Urinary bladder (tissue), 4 donors: ENCODE measurements around the gene SIAH1. TPM values are rescaled to one million over a fixed set of nuclear protein-coding genes. Genes with fewer than 3 reads are reported as not detected.
"Not testable (repeated sequence)": the region's sequence is repeated elsewhere in the genome, so short reads cannot be mapped to it uniquely, and the experiment has no call there.

Source experiments
- DNase-seq: peaks from one replicate; pipeline ENCODE4 v3.0.0-alpha.2; 2015; ENCODE audit errors: extremely low spot score
- H3K27ac ChIP-seq: one replicate; pipeline ENCODE4 v1.5.1; 2013; ENCODE audit warnings: low read depth, mild to moderate bottlenecking, moderate library complexity
- H3K36me3 ChIP-seq: one replicate; pipeline ENCODE4 v1.6.1; 2013; ENCODE audit warnings: mild to moderate bottlenecking, moderate library complexity; ENCODE audit not compliant: insufficient read depth
- H3K4me1 ChIP-seq: one replicate; pipeline ENCODE4 v1.6.1; 2013; ENCODE audit warnings: mild to moderate bottlenecking, moderate library complexity; ENCODE audit not compliant: insufficient read depth
- H3K4me3 ChIP-seq: one replicate; pipeline ENCODE4 v1.5.1; 2013; ENCODE audit warnings: low read depth, low read length
- WGBS: extraction: QIAGEN DNeasy Blood & Tissue Kit; methylation state at CpG from one replicate; pipeline ENCODE4 v1.1.7; 2013; 5-methylcytosine and 5-hydroxymethylcytosine counted together
- polyA plus RNA-seq: library from polyadenylated mRNA; stranded (reverse); fragments of 200-250 nt; gene quantifications from one replicate; pipeline ENCODE4 v1.2.3, GENCODE V29; 2013
- total RNA-seq: library from RNA; depleted of rRNA; stranded (reverse); fragments of >200 nt; gene quantifications from one replicate; pipeline ENCODE4 v1.2.3, GENCODE V29; 2014
- donor health status: healthy with polysubstance abuse.
- donor health status: healthy.

The SIAH1 gene
- total and polyA plus RNA-seq, 2 donors: 17.2 to 51.1 TPM

DNA sequence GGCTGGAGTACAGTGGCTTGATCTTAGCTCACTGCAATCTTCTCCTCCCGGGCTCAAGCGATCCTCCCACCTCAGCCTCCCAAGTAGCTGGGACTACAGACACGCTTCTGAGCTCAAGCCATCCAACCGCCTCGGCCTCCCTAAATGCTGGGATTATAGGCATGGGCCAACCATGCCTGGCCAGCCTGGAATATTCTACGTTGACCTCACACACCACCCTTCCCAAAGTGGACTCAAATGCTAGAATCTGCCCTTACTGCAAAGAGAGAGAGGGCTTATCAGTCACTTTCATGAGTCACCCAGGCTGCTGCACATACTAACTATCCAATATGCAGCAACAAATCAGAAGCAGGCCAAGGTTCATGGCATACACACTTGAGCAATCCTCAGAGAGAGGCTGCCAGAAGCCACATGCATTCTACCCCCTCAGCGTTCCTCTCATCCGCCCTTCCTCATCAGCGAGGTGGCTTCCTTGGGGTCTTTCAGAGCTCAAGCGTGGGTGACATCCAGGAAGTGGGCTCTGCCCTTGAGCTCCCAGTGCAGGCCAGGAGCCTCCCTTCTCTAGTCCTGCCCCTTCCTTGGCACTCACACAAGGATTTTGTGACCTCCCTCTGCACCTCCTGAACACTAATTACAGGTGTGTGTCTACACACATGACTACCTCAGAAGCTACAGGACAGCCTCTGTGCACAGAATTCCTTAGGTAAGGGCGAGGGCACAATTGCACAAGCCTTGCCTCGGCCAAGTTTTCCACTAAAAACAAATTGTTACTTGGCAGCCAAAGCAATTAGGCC lies 24.8 kb upstream of the SIAH1 start:
- Histone ChIP-seq H3K4me1 (no peaks in the 10 kb centered on the region), H3K4me3 (no peak overlapping the region), H3K27ac (no peak overlapping the region), H3K36me3 (no peaks in the 10 kb centered on the region)
- no peak for DNase-seq
- 79% methylated on average over 12 of the region's 12 CpGs for WGBS

DNA sequence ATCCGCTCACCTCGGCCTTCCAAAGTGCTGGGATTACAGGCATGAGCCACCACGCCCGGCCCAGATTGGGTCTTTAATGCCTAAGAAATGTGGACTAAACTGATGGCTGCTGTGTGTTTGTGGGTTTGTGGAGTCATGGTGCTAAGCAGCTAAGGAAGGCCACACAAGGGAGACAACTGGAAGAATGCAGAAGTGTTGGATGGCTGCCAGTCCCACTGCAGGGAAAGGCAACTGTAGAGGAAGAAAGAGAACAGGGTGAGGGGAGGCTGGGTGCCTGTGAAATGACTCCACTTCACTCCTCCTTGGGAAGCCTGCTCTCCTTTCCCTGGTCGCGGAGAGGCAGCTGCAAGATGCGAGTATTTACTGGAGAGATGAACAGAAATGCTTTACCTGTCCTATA lies 23.5 kb upstream of the SIAH1 start:
- DNase-seq: no peak
- Histone ChIP-seq H3K4me3 (no peak overlapping the region), H3K36me3 (no peaks in the 10 kb centered on the region), H3K4me1 (no peaks in the 10 kb centered on the region), H3K27ac (no peak overlapping the region)
- WGBS: 92% methylated on average over 7 of the region's 7 CpGs

DNA sequence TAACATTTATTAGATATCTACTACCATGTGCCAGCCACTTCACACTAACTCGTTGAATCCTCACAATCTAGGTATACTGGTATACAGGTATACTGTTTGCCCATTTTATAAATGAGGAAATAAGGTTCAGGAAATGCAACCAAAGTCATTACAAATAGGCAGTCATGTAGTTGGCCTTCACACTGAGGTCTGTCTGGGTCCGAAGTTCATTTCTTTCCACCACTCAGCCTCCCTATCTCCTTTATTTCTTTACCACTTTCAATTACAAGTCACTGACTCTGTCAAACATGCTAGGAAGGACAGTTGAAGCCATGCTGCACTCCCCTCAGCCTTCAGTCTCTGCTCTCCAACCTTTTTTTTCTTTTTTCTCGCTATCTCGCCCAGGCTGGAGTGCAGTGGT lies 20.7 kb upstream of the SIAH1 start:
- 85% methylated on average over 4 of the region's 4 CpGs for WGBS
- Histone ChIP-seq H3K27ac (no peak overlapping the region), H3K4me1 (no peaks in the 10 kb centered on the region), H3K36me3 (no peaks in the 10 kb centered on the region), H3K4me3 (no peak overlapping the region)
- no peak for DNase-seq

DNA sequence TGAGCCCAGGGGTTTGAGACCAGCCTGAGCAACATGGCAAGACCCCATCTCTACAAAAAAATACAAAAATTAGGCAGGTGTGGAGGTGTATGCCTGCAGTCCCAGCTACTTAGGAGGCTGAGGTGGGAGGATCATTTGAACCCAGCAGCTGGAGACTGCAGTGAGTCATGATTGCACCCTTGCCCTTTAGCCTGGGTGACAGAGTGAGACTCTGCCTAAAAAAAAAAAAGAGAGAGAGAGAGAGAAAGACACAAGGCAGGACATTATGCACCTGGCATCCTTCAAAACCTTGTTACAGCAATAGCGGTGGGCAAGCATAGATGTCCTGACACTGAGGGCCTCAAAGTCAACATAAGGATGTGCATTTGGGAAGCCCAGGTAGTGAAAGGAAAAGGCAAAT lies 19.9 kb upstream of the SIAH1 start:
- WGBS: 96% methylated on average over 1 of the region's 1 CpG
- no peaks in the 10 kb centered on the region for H3K36me3 ChIP-seq
- no peak for DNase-seq
- H3K4me1 ChIP-seq: no peaks in the 10 kb centered on the region
- no peak overlapping the region for H3K4me3 ChIP-seq
- no peak overlapping the region for H3K27ac ChIP-seq

GRCh38 chr16:48402547-48402946 lies 17.3 kb upstream of the SIAH1 start:
- H3K4me1 ChIP-seq, H3K27ac ChIP-seq, H3K4me3 ChIP-seq, H3K36me3 ChIP-seq, DNase-seq: not testable (repeated sequence)
- 91% methylated on average over 8 of the region's 8 CpGs for WGBS

DNA sequence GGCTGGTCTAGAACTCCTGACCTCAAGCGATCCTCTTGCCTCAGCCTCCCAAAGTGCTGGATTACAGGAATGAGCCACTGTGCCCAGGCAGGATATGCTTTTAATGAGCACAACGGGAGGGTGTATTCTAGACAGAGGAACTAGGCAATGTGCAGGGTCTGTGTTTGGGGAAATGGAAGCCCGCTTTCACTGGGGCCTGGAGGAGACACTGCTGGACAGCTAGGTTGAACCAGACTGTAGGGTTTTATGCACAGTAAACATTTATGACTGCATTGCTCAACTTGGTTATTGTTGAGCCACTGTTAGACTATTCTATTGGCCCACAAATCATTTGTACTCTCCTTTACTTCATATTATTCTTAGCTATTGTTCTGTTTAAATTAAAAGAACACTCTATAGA lies 10.2 kb upstream of the SIAH1 start:
- DNase-seq: no peak
- no peaks in the 10 kb centered on the region for H3K4me1 ChIP-seq
- WGBS: 87% methylated on average over 3 of the region's 3 CpGs
- H3K36me3 ChIP-seq: no peaks in the 10 kb centered on the region
- no peak overlapping the region for H3K4me3 ChIP-seq
- H3K27ac ChIP-seq: no peak overlapping the region

DNA sequence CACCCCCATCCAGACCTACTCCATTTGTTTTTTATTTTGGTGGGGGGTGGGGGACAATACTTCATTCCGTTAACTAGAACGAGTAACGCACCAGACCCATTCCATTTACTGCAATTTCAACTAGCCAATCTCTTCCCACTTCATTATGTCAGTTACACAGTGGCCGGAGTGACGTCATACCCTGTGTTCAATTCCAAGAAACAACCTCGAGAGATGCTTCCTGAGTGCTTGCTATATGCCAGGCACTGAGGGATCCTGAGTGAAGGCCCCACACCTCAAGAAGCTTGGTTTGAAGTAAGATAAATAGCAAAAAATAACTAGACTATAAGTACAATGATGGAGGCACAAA lies 9.1 kb upstream of the SIAH1 start:
- no peak for DNase-seq
- no peaks in the 10 kb centered on the region for H3K36me3 ChIP-seq
- no peak overlapping the region for H3K4me3 ChIP-seq
- 86% methylated on average over 6 of the region's 6 CpGs for WGBS
- no peak overlapping the region for H3K27ac ChIP-seq
- no peaks in the 10 kb centered on the region for H3K4me1 ChIP-seq

GRCh38 chr16:48393485-48394354 lies 8.5 kb upstream of the SIAH1 start:
- Histone ChIP-seq H3K4me1 (no peaks in the 10 kb centered on the region), H3K36me3 (no peaks in the 10 kb centered on the region), H3K4me3 (no peak overlapping the region), H3K27ac (no peak overlapping the region)
- WGBS: 61% methylated on average over 11 of the region's 11 CpGs
- DNase-seq: no peak

- Histone ChIP-seq H3K27ac (no peak overlapping the region), H3K4me3 (no peak overlapping the region), H3K4me1 (no peaks in the 10 kb centered on the region), H3K36me3 (no peaks in the 10 kb centered on the region)
- no peak for DNase-seq
- 95% methylated on average over 5 of the region's 5 CpGs for WGBS
Measured at GRCh38 chr16:48392407-48392806, 7.2 kb upstream of the SIAH1 start.

- H3K27ac ChIP-seq: no peak overlapping the region
- DNase-seq: no peak
Measured at GRCh38 chr16:48386559-48387312, 1.5 kb upstream of the SIAH1 start.

GRCh38 chr16:48384520-48385252 lies 527 bp downstream of the SIAH1 start:
- H3K4me3 ChIP-seq: peak overlapping the region; percentile 99
- under 1% methylated on average over 102 of the region's 103 CpGs for WGBS
- H3K27ac ChIP-seq: peak overlapping the region; percentile 100
- DNase-seq: no peak
- H3K4me1 ChIP-seq: peaks cover 1% of the 10 kb centered on the region
- no peaks in the 10 kb centered on the region for H3K36me3 ChIP-seq

More at GRCh38 chr16:48386559-48387312, 1.5 kb upstream of the SIAH1 start:
- H3K4me1 ChIP-seq: peaks cover 1% of the 10 kb centered on the region
- H3K36me3 ChIP-seq: no peaks in the 10 kb centered on the region
- no peak overlapping the region for H3K4me3 ChIP-seq
- 89% methylated on average over 17 of the region's 17 CpGs for WGBS

- WGBS: under 1% methylated on average over 15 of the region's 15 CpGs
- Histone ChIP-seq H3K27ac (peak overlapping the region; percentile 82), H3K36me3 (no peaks in the 10 kb centered on the region), H3K4me1 (peaks cover 6% of the 10 kb centered on the region), H3K4me3 (peak overlapping the region; percentile 99)
- DNase-seq: no peak
Measured at GRCh38 chr16:48383877-48384519, 1.2 kb downstream of the SIAH1 start.
